Measurements from ENCODE around the gene HMGN3.
"Not testable (repeated sequence)": the region's sequence is repeated elsewhere in the genome, so short reads cannot be mapped to it uniquely, and the experiment has no call there.

HMGN3 gene

GRCh38 chr6:79234150-79235022 is at the start of gene HMGN3:
TSS of gene HMGN3 (minus strand) at chr6:79234682.
- peak; percentile 73 for DNase-seq

DNA sequence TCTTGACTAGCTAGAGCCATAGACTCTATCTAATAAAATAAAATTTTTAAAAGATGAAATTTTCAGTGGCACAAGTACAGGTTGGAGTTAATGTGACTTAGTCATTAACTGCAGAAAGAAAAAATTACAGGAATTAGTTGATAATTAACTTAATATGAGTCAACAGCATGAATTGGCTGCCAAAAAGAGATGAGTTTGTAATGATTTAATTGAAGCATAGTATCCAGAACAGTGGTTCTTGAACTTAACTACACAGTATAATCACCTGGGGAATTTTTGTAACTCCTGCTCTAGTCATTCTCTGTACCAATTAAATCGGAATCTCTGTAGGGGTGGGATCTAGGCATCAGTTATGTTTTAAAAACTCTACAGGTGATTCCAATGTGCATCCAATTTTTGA is 46.3 kb upstream of the HMGN3 start:
- DNase-seq = no peak

- DNase-seq = no peak
Observed at GRCh38 chr6:79277109-79277508, 42.6 kb upstream of the HMGN3 start.

- no peak for DNase-seq
Observed at GRCh38 chr6:79269877-79270276, 35.4 kb upstream of the HMGN3 start.

- no peak for DNase-seq
Observed at GRCh38 chr6:79267128-79267527, 32.6 kb upstream of the HMGN3 start.

DNA sequence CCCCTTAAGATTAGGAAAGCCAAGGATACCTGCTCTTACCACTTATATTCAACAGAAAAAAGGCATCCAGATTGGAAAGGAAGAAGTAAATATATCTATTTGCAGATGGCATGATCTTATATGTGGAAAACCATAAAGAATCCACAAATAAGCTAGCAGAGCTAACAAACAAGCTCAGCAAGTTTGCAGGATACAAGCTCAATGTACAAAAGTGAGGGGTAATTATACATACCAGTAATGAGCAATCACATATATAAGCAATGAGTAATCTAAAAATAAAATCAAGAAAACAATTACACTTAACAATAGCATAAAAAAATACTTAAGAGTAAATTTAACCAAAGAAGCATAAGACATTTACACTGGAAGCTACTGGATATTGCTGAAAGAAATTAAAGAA is 31.6 kb upstream of the HMGN3 start:
- no peak for DNase-seq

GRCh38 chr6:79263359-79263758 is 28.9 kb upstream of the HMGN3 start:
- DNase-seq = no peak

GRCh38 chr6:79261666-79262065 is 27.2 kb upstream of the HMGN3 start:
- peak; percentile 22 for DNase-seq

- DNase-seq = no peak
Observed at GRCh38 chr6:79260772-79261171, 26.3 kb upstream of the HMGN3 start.

DNA sequence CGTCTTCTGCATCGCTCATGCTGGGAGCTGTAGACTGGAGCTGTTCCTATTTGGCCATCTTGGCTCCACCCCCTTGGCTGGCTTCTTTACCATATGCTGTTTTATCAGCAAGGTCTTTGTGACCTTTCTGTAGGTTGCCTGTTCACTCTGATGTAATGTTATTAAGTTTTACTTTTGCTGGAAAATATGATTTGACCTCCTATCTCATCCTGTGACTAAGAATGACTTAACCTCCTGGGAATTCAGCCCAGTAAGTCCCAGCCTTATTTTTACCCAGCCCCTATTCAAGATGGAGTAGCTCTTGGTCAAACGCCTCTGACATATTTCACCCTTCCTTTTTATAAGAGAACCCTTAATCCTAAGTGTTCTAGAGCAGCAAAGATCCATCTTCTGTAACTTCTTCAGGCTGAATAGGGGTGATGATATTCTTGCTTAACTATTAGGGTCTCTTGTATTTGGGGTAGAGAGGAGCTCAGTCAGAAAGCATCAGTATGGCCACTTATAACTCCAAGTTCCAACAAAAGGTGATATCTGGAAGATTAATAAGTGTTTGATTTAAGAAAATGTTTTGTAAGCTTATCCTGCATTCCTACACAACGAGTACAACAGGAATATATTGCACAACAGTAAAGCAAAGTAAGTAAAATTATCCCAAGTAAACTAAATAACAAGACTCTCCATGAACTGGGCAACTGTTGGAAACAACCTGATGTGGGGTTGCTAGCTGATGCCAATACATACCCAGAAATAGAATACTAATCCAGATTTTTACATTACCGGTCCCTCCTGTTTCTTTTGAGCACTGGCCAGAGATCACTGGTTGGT is 23.1 kb upstream of the HMGN3 start:
- DNase-seq = no peak

GRCh38 chr6:79256770-79257169 is 22.3 kb upstream of the HMGN3 start:
- DNase-seq = not testable (repeated sequence)

- not testable (repeated sequence) for DNase-seq
Observed at GRCh38 chr6:79255086-79255485, 20.6 kb upstream of the HMGN3 start.

GRCh38 chr6:79250559-79250958 is 16.1 kb upstream of the HMGN3 start:
- no peak for DNase-seq

GRCh38 chr6:79250107-79250514 is 15.6 kb upstream of the HMGN3 start:
- DNase-seq = no peak

- no peak for DNase-seq
Observed at GRCh38 chr6:79249136-79249535, 14.7 kb upstream of the HMGN3 start.

GRCh38 chr6:79246891-79247290 is 12.4 kb upstream of the HMGN3 start:
- DNase-seq = no peak

DNA sequence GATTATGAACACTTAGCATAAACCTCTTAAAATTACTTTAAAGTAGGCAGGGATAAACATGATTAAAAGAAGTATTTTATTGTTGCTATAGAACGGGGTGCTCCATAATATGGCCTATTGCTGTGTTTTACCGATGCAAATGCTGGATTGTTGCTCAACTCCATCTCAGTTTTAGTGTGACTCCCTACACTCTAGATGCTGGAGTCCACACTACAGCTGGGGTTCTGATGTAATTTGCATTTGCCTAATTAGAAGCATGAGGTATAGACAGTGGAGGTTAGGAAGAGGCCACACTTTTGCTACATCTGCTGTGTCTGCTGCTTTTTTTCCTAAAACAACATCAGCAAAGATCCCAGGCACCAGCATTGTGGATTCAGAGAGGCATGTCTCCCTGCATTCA is 6.7 kb upstream of the HMGN3 start:
- DNase-seq = no peak

DNA sequence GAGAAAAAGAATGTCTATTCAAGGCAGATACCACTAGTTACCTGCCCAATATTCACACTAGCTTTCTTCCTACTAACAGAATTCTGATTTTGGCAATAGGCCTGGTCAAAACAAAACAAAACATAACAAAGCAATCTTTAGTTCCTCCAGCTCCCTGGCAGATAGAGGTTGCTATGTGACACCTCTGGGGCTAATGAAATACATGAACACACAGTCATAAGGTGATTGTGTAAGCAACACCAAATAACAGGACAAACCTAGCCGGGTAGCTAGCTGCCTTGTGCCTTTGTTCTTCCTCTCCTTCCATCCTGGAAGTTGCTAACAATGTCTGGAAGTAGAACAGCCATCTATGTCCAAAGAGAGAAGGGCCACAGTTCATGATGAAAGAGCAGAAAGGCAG is 6.0 kb upstream of the HMGN3 start:
- no peak for DNase-seq

GRCh38 chr6:79239536-79240168 is 5.2 kb upstream of the HMGN3 start:
- no peak for DNase-seq

DNA sequence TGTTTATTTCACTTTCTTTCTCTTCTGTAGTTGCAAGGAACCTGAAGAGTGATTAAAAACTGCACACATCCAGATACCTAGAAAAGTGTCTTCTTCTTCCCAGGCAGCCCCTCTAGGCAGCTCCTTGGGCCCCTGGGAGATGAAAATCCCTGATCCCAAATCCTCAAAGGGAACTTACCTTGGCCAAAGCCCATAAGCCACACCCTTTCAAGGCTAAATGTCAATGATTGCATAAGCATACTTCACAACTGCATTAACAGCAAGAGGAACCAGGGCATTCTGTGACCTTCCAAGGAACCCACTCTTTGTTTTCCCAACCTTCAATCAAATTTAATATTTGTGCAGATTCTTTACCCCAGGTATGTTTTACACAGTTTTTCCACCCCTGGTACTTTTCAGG is 4.4 kb upstream of the HMGN3 start:
- DNase-seq = no peak

DNA sequence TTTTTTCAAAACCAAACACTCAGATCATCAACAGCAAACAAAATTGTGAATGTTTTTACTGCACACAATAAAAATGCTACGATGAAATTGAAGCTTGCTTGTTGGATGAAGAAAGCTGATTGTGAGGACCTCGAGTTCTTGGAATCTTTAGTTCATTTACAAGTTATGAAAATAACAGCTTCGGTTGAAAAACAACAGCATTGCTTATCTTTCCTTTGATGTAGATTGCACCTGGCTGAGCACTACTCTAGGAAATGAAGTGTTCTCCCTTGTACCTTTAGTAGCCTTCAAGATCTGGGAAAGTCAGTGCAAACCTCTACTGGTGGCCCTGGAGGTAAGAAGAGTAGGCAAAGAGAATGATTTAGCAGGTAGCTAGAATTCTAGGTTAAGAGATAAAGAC is 2.2 kb upstream of the HMGN3 start:
- DNase-seq = no peak

DNA sequence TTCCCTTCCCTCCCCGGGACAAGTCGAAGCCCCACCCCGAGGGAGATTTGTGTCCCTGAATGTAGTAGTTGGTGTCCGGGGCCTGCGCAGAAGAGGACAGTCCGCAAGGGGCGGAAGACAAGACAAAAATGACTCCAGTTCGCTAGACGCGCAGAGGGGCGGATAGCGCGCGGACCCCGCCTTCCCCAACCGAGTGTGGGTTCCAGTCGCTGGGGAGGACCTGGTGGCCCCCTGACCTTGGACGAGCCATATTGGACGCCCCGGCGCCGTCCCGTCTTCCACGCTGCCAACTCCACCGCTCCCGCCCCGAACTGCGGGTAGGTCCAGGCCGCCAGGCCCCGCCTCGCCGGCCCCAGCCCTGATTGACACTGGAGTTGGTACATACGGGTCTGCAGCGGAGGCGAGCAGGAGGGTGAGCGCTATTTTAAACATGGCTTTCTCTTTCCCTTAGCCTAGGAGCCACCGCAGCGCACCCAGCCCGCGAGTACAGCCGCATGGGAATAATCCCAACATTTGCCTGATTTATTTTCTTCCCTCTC is 802 bp downstream of the HMGN3 start:
- peak; percentile 58 for DNase-seq
